GM19238 (cell line): ENCODE data around the gene TBCE.
A peak's percentile ranks its signal among the peaks of the same experiment; 100 is the strongest.

Experiments
- DNase-seq: peaks from one replicate; pipeline ENCODE4 v3.0.0; 2011; ENCODE audit warnings: low spot score; ENCODE audit not compliant: insufficient read length

The TBCE gene

GRCh38 chr1:235367000-235367908 is at the start of gene TBCE:
Gene TBCE, plus strand, starts transcription at chr1:235367427. Its CDS starts 12,623 bp downstream, at chr1:235380050.
- DNase-seq = peak; percentile 93

- no peak for DNase-seq
Measured at GRCh38 chr1:235319255-235319654, 48.0 kb upstream of the TBCE start.

GRCh38 chr1:235320521-235321179 is 46.6 kb upstream of the TBCE start:
- no peak for DNase-seq

- DNase-seq = no peak
Measured at GRCh38 chr1:235324296-235324695, 42.9 kb upstream of the TBCE start.

- no peak for DNase-seq
Measured at GRCh38 chr1:235325139-235325538, 42.1 kb upstream of the TBCE start.

GRCh38 chr1:235325854-235326253 is 41.4 kb upstream of the TBCE start:
- DNase-seq = no peak

GRCh38 chr1:235326719-235327558 is 40.3 kb upstream of the TBCE start:
- DNase-seq = peak; percentile 43

- no peak for DNase-seq
Measured at GRCh38 chr1:235327559-235328270, 39.5 kb upstream of the TBCE start, which contains the start of gene ARID4B. Gene ARID4B, minus strand, starts transcription at chr1:235328179. Its CDS starts 1,260 bp downstream, at chr1:235326919.

GRCh38 chr1:235328271-235329138 is 38.7 kb upstream of the TBCE start, which contains the start of gene GGPS1:
Gene GGPS1, plus strand, starts transcription at chr1:235328570. Its CDS starts 6,695 bp downstream, at chr1:235335265.
- DNase-seq = peak; percentile 69

- DNase-seq = peak; percentile 9
Measured at GRCh38 chr1:235329139-235329902, 37.9 kb upstream of the TBCE start.

GRCh38 chr1:235330918-235331285 is 36.3 kb upstream of the TBCE start:
- no peak for DNase-seq

- no peak for DNase-seq
Measured at GRCh38 chr1:235331401-235331800, 35.8 kb upstream of the TBCE start.

- DNase-seq = no peak
Measured at GRCh38 chr1:235336903-235337302, 30.3 kb upstream of the TBCE start.

- DNase-seq = no peak
Measured at GRCh38 chr1:235339746-235340145, 27.5 kb upstream of the TBCE start.

- DNase-seq = no peak
Measured at GRCh38 chr1:235341334-235341733, 25.9 kb upstream of the TBCE start.

GRCh38 chr1:235342039-235342438 is 25.2 kb upstream of the TBCE start:
- no peak for DNase-seq

- DNase-seq = no peak
Measured at GRCh38 chr1:235342471-235342870, 24.8 kb upstream of the TBCE start.

- no peak for DNase-seq
Measured at GRCh38 chr1:235343726-235344125, 23.5 kb upstream of the TBCE start.

- no peak for DNase-seq
Measured at GRCh38 chr1:235351441-235351840, 15.8 kb upstream of the TBCE start.
